GM06990 (cell line): ENCODE measurements around the gene BHMT2.

ENCODE experiments used
- DNase-seq: peaks from one replicate; pipeline ENCODE4 v3.0.0-alpha.2; 2011; ENCODE audit not compliant: insufficient read length; ENCODE audit errors: extremely low read depth
- H3K27me3 ChIP-seq: replicated peaks from 2 replicates; pipeline ENCODE4 v1.6.0; 2011; ENCODE audit warnings: low read length; ENCODE audit not compliant: control insufficient read depth, insufficient read depth
- H3K36me3 ChIP-seq: 2 replicates; pipeline ENCODE4 v1.5.1; 2011; ENCODE audit warnings: low read length; ENCODE audit not compliant: control insufficient read depth, insufficient read depth
- H3K4me3 ChIP-seq: replicated peaks from 2 replicates; pipeline ENCODE4 v1.5.1; 2011; ENCODE audit warnings: low read depth, mild to moderate bottlenecking, control low read depth, low read length
- TF ChIP-seq, protein P1 (sequence below): IDR thresholded peaks from 2 replicates; pipeline ENCODE4 v1.5.1; 2011; ENCODE audit warnings: low read length, control low read depth, mild to moderate bottlenecking, inconsistent platforms; ENCODE audit not compliant: insufficient read depth, poor library complexity, severe bottlenecking

BHMT2 gene

DNA sequence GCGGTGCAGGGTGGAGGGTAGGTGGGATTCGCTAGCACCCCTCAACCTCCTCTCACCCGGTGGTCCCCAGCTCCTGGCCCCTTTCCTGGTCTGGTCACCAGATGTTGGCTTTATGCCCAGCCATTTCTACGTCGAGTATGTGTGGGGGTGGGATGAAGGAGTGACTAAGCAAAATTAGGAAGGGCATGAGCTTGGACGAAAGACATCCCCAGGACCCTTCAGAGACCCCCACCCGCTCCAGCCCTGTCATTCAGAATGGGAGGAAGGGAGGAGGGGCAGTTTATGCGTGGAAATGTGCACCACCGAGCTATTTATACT lies 742 bp downstream of the BHMT2 start:
- TF ChIP-seq, protein P1, sequence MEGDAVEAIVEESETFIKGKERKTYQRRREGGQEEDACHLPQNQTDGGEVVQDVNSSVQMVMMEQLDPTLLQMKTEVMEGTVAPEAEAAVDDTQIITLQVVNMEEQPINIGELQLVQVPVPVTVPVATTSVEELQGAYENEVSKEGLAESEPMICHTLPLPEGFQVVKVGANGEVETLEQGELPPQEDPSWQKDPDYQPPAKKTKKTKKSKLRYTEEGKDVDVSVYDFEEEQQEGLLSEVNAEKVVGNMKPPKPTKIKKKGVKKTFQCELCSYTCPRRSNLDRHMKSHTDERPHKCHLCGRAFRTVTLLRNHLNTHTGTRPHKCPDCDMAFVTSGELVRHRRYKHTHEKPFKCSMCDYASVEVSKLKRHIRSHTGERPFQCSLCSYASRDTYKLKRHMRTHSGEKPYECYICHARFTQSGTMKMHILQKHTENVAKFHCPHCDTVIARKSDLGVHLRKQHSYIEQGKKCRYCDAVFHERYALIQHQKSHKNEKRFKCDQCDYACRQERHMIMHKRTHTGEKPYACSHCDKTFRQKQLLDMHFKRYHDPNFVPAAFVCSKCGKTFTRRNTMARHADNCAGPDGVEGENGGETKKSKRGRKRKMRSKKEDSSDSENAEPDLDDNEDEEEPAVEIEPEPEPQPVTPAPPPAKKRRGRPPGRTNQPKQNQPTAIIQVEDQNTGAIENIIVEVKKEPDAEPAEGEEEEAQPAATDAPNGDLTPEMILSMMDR, result no peak
- no peak for DNase-seq
- no peaks in the 10 kb centered on the region for H3K36me3 ChIP-seq
- H3K27me3 ChIP-seq, result no peaks in the 10 kb centered on the region
- no peak overlapping the region for H3K4me3 ChIP-seq

DNA sequence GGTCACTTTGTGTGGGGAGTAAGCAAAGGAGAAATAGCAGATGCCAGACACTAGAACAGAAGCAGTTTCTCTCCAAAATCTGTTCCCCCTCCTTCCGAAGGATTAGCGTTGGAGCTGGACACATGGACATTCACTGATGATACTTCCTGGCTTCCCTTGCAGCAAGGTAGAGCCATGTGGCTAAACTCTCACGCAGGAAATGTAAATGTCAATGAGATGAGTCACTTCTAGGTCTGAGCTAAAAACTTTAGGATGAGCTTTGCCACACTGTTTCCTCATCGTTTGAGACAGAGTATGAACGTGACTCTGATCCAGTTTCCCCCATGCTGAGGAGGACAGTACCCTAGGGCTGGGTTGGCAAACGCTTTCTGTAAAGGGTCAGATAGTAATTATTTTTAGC lies 5.1 kb downstream of the BHMT2 start:
- no peaks in the 10 kb centered on the region for H3K27me3 ChIP-seq
- no peak for DNase-seq
- H3K4me3 ChIP-seq, result no peak overlapping the region
- H3K36me3 ChIP-seq, result no peaks in the 10 kb centered on the region
- TF ChIP-seq, protein P1, result no peak

DNA sequence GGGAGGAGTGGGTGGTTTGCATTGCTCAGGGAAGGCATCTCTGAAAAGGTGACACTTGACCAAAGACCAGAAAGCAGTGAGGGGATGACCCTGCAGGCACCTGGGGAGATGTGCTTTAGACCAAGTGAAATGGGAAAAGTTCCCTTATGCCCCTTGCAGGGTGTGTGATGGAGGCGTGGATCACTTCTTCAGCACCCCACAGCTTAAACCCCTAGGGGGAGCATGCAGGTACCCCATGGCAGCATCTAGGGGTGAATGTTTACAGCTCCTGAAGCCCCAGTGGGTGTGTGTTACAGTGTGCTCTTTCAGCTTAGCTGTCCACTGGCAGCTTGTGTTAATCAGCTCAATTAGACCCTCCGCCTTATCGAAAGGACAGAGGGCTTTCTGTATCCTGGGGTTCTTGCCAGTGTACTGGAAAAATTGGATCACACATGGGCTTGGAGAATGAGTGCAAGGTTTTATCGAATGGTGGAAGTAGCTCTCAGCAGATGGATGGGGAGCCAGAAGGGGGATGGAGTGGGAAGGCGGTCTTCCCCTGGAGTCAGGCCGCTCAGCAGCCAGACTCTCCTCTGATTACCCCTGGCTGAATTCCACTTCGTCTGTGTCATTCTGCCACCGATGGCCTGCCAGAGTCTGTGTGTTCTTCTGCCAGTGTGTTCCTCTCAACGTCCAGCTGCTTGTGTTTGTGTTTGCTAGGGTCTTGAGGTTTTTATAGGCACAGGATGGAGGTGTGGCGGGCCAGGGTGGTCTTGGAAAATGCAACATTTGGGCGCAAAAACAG lies 6.3 kb downstream of the BHMT2 start:
- no peak for DNase-seq
- Histone ChIP-seq H3K4me3 (no peak overlapping the region), H3K27me3 (no peaks in the 10 kb centered on the region), H3K36me3 (no peaks in the 10 kb centered on the region)
- TF ChIP-seq, protein P1, result peak; percentile 25

DNA sequence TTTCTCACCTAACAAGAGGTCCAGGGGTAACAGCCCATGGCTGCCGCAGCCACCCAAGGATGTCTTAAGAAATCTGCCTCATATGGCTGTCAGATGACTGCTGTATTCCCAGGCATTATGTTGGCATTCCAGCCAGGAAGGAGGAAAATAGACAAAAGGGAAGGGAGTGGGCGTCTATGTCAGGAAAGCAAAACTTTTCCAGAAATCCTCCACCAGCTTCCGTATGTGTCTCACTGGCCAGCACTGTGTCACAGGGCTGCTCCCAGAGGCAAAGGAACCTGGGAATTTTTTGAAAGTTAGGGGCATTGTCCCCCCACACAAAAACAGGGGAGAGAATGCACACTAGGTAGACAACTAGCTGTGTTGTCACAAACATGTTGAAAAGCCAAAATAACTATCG lies 7.3 kb downstream of the BHMT2 start:
- no peak overlapping the region for H3K4me3 ChIP-seq
- H3K27me3 ChIP-seq, result no peaks in the 10 kb centered on the region
- TF ChIP-seq, protein P1, result no peak
- no peak for DNase-seq
- H3K36me3 ChIP-seq, result no peaks in the 10 kb centered on the region

DNA sequence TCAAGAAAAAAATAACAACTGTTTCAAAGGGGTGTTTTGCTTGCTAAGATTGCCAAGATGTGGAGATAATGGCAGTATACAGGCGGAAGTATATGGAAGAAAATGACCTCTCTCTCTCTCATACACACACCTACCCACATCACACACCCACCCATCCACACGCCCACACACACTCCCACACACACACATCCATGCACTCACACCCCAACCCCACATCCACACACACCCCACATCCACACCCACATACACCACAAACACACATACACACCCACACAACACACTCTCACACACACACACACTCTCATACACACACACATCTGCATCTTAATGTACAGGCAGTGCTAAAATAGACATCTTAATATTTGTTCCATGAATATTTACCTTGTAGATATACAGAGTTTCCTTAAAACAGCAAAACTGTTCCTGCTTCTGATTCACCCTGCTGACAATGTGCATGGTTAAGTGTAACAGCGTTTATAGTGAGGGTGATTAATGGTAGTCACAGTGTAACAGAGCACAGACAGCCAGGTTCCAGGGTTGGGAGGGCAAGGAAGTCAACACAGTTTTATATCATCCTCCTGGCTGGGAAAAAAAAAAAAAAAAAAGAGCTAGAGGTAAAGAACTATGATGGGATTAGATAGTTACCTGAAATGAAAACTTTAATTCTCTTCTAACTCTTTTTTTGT lies 8.3 kb downstream of the BHMT2 start:
- TF ChIP-seq, protein P1, result no peak
- no peak for DNase-seq
- Histone ChIP-seq H3K4me3 (no peak overlapping the region), H3K36me3 (no peaks in the 10 kb centered on the region), H3K27me3 (no peaks in the 10 kb centered on the region)
